Ishikawa (cell line): ENCODE measurements around the gene RUFY2.

Experiments
- CEBPB ChIP-seq: IDR thresholded peaks from 2 replicates; pipeline ENCODE4 v1.6.1; 2012
- EGR1 ChIP-seq: IDR thresholded peaks from 2 replicates; pipeline ENCODE4 v1.6.1; 2012
- EP300 ChIP-seq: IDR thresholded peaks from 2 replicates; pipeline ENCODE4 v1.6.1; 2012; ENCODE audit warnings: borderline replicate concordance
- RAD21 ChIP-seq: IDR thresholded peaks from 2 replicates; pipeline ENCODE4 v1.6.1; 2012; ENCODE audit warnings: low read depth
- REST ChIP-seq: IDR thresholded peaks from 2 replicates; pipeline ENCODE4 v1.6.1; 2012; ENCODE audit warnings: low read depth, mild to moderate bottlenecking
- TAF1 ChIP-seq: IDR thresholded peaks from 2 replicates; pipeline ENCODE4 v1.6.1; 2012; ENCODE audit warnings: low read depth, mild to moderate bottlenecking
- TCF12 ChIP-seq: IDR thresholded peaks from 2 replicates; pipeline ENCODE4 v1.6.1; 2012; ENCODE audit warnings: low read depth
- TEAD4 ChIP-seq: IDR thresholded peaks from 2 replicates; pipeline ENCODE4 v1.6.1; 2012
- USF1 ChIP-seq: IDR thresholded peaks from 2 replicates; pipeline ENCODE4 v1.6.1; 2012
- YY1 ChIP-seq: IDR thresholded peaks from 2 replicates; pipeline ENCODE4 v1.6.1; 2012; ENCODE audit warnings: low read depth
- ZBTB7A ChIP-seq: IDR thresholded peaks from 2 replicates; pipeline ENCODE4 v1.6.1; 2012; ENCODE audit warnings: low read depth
- TF ChIP-seq, protein P1 (sequence below): IDR thresholded peaks from 2 replicates; pipeline ENCODE4 v1.6.1; 2012

GRCh38 chr10:68353537-68353936 is 53.5 kb downstream of the RUFY2 start:
- TF ChIP-seq TAF1 (no peak), EP300 (no peak), REST (no peak), TEAD4 (no peak), USF1 (no peak), YY1 (no peak), TCF12 (no peak), EGR1 (no peak), RAD21 (no peak), CEBPB (no peak), ZBTB7A (no peak)
- TF ChIP-seq, protein P1, sequence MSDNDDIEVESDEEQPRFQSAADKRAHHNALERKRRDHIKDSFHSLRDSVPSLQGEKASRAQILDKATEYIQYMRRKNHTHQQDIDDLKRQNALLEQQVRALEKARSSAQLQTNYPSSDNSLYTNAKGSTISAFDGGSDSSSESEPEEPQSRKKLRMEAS = no peak
